GM19324 (cell line): Measurements from ENCODE around the gene RASGEF1C.

Source experiments
- ATAC-seq: cut with Tn5 transposase; IDR thresholded peaks from one replicate; pipeline ENCODE4 v1.9.1; 2021; ENCODE audit warnings: mild to moderate bottlenecking, moderate library complexity; ENCODE audit not compliant: unreplicated experiment, low FRiP score

Gene RASGEF1C

GRCh38 chr5:180187767-180188166 lies 21.2 kb downstream of the RASGEF1C start:
- ATAC-seq, result no peak

- no peak for ATAC-seq
Measured at GRCh38 chr5:180180846-180181245, 28.2 kb downstream of the RASGEF1C start.

GRCh38 chr5:180180421-180180820 lies 28.6 kb downstream of the RASGEF1C start:
- no peak for ATAC-seq

- no peak for ATAC-seq
Measured at GRCh38 chr5:180179442-180180420, 29.3 kb downstream of the RASGEF1C start.

GRCh38 chr5:180178531-180179441 lies 30.2 kb downstream of the RASGEF1C start:
- no peak for ATAC-seq

- ATAC-seq, result no peak
Measured at GRCh38 chr5:180176191-180176590, 32.8 kb downstream of the RASGEF1C start.

GRCh38 chr5:180175015-180175431 lies 34.0 kb downstream of the RASGEF1C start:
- ATAC-seq, result no peak

GRCh38 chr5:180174587-180174972 lies 34.4 kb downstream of the RASGEF1C start:
- no peak for ATAC-seq

- no peak for ATAC-seq
Measured at GRCh38 chr5:180173875-180174586, 35.0 kb downstream of the RASGEF1C start.

GRCh38 chr5:180173198-180173544 lies 35.8 kb downstream of the RASGEF1C start:
- ATAC-seq, result no peak

GRCh38 chr5:180172447-180173197 lies 36.4 kb downstream of the RASGEF1C start:
- no peak for ATAC-seq

- ATAC-seq, result no peak
Measured at GRCh38 chr5:180171568-180172094, 37.4 kb downstream of the RASGEF1C start.

GRCh38 chr5:180170810-180171567 lies 38.0 kb downstream of the RASGEF1C start:
- no peak for ATAC-seq

- ATAC-seq, result no peak
Measured at GRCh38 chr5:180170106-180170809, 38.8 kb downstream of the RASGEF1C start.

GRCh38 chr5:180169248-180170105 lies 39.5 kb downstream of the RASGEF1C start:
- ATAC-seq, result no peak

GRCh38 chr5:180168758-180169157 lies 40.3 kb downstream of the RASGEF1C start:
- no peak for ATAC-seq

- no peak for ATAC-seq
Measured at GRCh38 chr5:180166176-180166575, 42.8 kb downstream of the RASGEF1C start.
